Uterus (tissue), 2 donors: Measurements from ENCODE around the gene IGFLR1.

ENCODE experiments used
- POLR2A ChIP-seq, 2 donors: fragments of 450-650 bp; IDR thresholded peaks; one replicate each; pipeline ENCODE4 v1.6.1; 2016; ENCODE audit warnings: antibody characterized with exemption in 2 of 2, mild to moderate bottlenecking in 1 of 2, moderate library complexity in 1 of 2
- TF ChIP-seq, protein P1 (sequence below), 4 experiments: fragments of 200-600 bp in 2 of 4; fragments of 450-650 bp in 2 of 4; sonication (generic) in 2 of 4; IDR thresholded peaks; one replicate each; pipeline ENCODE4 v1.5.1; 2016 to 2019; ENCODE audit warnings: antibody characterized with exemption in 4 of 4, mild to moderate bottlenecking in 2 of 4, moderate library complexity in 1 of 4

- TF ChIP-seq, protein P1, sequence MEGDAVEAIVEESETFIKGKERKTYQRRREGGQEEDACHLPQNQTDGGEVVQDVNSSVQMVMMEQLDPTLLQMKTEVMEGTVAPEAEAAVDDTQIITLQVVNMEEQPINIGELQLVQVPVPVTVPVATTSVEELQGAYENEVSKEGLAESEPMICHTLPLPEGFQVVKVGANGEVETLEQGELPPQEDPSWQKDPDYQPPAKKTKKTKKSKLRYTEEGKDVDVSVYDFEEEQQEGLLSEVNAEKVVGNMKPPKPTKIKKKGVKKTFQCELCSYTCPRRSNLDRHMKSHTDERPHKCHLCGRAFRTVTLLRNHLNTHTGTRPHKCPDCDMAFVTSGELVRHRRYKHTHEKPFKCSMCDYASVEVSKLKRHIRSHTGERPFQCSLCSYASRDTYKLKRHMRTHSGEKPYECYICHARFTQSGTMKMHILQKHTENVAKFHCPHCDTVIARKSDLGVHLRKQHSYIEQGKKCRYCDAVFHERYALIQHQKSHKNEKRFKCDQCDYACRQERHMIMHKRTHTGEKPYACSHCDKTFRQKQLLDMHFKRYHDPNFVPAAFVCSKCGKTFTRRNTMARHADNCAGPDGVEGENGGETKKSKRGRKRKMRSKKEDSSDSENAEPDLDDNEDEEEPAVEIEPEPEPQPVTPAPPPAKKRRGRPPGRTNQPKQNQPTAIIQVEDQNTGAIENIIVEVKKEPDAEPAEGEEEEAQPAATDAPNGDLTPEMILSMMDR (IDR thresholded peaks at IDR 0.05): no peak
- TF ChIP-seq POLR2A (IDR thresholded peaks at IDR 0.05): no peak
Measured at GRCh38 chr19:35739275-35740107, 2.8 kb downstream of the IGFLR1 start.
